ENCODE measurements around the gene GAGE12D.
"Not testable (repeated sequence)": the region's sequence is repeated elsewhere in the genome, so short reads cannot be mapped to it uniquely, and the experiment has no call there.

The GAGE12D gene, protein sequence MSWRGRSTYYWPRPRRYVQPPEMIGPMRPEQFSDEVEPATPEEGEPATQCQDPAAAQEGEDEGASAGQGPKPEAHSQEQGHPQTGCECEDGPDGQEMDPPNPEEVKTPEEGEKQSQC

DNA sequence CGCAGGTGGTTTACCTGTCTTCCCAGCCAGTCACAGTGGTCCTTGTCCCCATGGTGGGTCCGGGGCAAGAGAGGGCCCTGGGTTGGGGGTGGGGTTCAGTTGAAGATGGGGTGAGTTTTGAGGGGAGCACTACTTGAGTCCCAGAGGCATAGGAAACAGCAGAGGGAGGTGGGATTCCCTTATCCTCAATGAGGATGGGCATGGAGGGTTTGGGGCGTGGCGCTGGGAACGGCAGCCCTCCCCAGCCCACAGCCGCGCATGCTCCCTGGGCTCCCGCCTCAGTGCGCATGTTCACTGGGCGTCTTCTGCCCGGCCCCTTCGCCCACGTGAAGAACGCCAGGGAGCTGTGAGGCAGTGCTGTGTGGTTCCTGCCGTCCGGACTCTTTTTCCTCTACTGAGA is at the start of gene GAGE12D:
Gene GAGE12D (plus strand): TSS at position 301 of the 400 bp plus-strand sequence. CDS start 1,155 bp downstream, outside the sequence.
- DNase-seq, result not testable (repeated sequence)

- DNase-seq, result not testable (repeated sequence)
These were observed 9.7 kb upstream of the GAGE12D start, which contains the start of gene GAGE12C for GRCh38 chrX:49531877-49532276. Gene GAGE12C, plus strand, starts transcription at chrX:49532177. Its CDS starts 1,155 bp downstream, at chrX:49533332.

DNA sequence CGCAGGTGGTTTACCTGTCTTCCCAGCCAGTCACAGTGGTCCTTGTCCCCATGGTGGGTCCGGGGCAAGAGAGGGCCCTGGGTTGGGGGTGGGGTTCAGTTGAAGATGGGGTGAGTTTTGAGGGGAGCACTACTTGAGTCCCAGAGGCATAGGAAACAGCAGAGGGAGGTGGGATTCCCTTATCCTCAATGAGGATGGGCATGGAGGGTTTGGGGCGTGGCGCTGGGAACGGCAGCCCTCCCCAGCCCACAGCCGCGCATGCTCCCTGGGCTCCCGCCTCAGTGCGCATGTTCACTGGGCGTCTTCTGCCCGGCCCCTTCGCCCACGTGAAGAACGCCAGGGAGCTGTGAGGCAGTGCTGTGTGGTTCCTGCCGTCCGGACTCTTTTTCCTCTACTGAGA is 9.5 kb downstream of the GAGE12D start, which contains the start of gene GAGE12E:
Gene GAGE12E (plus strand): TSS at position 301 of the 400 bp plus-strand sequence. CDS start 1,155 bp downstream, outside the sequence.
- DNase-seq, result not testable (repeated sequence)

DNA sequence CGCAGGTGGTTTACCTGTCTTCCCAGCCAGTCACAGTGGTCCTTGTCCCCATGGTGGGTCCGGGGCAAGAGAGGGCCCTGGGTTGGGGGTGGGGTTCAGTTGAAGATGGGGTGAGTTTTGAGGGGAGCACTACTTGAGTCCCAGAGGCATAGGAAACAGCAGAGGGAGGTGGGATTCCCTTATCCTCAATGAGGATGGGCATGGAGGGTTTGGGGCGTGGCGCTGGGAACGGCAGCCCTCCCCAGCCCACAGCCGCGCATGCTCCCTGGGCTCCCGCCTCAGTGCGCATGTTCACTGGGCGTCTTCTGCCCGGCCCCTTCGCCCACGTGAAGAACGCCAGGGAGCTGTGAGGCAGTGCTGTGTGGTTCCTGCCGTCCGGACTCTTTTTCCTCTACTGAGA is 19.0 kb downstream of the GAGE12D start, which contains the start of gene GAGE12F:
Gene GAGE12F (plus strand): TSS at position 301 of the 400 bp plus-strand sequence. CDS start 1,155 bp downstream, outside the sequence.
- not testable (repeated sequence) for DNase-seq

DNA sequence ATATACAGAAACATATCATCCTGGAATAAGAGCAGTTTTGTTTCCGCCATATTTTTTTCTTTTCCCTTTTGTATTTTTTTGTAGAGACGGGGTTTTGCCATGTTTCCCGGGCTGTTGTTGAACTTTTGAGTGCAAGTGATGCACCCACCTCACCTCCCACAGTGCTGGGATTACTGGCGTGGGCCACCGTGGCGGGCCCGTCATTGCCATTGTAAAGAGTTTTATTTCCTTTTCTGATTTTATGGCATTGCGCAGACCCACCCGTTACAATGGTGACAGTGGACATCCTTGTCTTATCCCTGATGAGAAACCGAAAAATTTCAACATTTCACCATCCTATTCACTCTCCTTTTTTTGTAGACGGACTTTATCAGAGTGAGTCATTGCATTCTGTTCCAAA is 27.2 kb downstream of the GAGE12D start:
- DNase-seq, result not testable (repeated sequence)

DNA sequence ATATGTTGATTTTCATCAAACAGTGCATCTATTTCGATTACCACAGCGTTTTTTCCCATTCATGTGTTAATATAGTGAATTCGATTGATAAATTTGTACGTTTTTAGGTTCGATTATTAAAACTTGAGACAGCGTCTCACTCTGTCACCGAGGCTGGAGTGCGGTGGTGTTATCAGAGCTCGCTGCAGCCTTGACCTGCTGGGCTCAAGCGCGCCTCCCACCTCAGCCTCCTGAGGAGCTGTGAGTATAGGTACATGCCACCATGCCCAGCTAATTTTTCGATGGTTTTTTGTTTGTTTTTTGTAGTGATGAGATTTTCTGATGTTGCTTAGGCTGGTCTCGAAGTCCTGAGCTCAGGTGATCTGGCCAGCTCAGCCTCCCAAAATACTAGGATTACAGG is 27.6 kb downstream of the GAGE12D start:
- not testable (repeated sequence) for DNase-seq

- not testable (repeated sequence) for DNase-seq
These were observed 28.6 kb downstream of the GAGE12D start, which contains the start of gene GAGE12G for GRCh38 chrX:49570100-49570499. Gene GAGE12G, plus strand, starts transcription at chrX:49570400. Its CDS starts 1,155 bp downstream, at chrX:49571555.

GRCh38 chrX:49579649-49580048 is 38.1 kb downstream of the GAGE12D start, which contains the start of gene GAGE12H:
Gene GAGE12H, plus strand, starts transcription at chrX:49579949. Its CDS starts 1,155 bp downstream, at chrX:49581104.
- not testable (repeated sequence) for DNase-seq

GRCh38 chrX:49589196-49589595 is 47.7 kb downstream of the GAGE12D start, which contains the start of gene GAGE2A:
Gene GAGE2A, plus strand, starts transcription at chrX:49589496. Its CDS starts 1,155 bp downstream, at chrX:49590651.
- not testable (repeated sequence) for DNase-seq

DNA sequence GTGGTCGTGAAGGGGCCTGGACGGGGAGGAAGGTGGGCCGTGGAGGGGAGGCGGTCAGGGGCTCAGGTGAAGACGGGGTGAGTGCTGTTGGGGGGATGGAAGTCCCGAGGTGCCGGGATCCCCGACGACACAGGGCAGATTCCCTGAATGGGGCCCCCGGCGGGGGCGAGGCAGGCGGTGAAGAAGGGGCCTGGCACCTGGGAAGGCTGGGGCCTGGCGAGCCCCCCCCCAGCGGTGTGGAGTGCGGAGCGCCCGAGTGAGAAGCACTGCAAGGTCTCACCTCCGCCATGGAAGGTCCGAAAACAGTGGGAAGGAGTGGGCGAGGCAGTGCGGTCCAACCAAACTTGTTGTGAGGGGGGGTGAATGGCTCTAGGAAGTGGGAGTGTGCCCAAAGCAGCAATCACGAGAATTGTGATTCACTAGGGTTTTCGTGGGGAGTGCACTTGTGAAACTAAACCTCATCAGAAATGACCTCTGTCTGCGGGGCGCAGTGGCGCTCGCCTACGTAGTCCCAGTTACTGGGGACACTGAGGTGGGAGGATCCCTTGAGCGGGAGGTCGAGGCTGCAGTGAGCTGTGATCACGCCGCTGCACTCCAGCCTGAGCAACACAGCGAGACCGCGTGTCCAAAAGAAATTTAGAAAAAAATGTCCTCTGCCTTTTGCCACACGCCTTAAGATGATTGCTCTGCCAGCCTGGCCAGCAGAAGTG is 48.4 kb downstream of the GAGE12D start:
- DNase-seq, result not testable (repeated sequence)

DNA sequence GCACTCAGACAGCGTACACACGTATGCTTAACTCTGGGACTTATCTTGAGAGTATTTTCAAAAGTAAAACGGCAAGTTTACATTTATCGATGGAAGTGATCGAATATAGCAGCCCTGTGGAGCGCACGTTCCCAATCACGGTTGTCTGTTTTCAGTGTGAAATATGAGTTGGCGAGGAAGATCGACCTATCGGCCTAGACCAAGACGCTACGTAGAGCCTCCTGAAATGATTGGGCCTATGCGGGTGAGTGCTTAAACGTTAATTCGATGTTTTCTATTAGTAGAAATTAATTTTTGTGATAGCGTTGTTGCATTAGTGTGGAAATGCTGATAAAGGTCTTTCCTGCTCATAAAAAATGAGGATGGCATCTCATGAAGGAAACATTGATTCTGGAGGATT is 49.0 kb downstream of the GAGE12D start:
- DNase-seq, result not testable (repeated sequence)

Data from DMS79 (cell line).